Measurements from ENCODE around the gene KANSL3.
A peak's percentile ranks its signal among the peaks of the same experiment; 100 is the strongest.
"Not testable (repeated sequence)": the region's sequence is repeated elsewhere in the genome, so short reads cannot be mapped to it uniquely, and the experiment has no call there.

The KANSL3 gene

GRCh38 chr2:96556441-96557330 lies 81.4 kb downstream of the KANSL3 start:
- DNase-seq = peak; percentile 74

- no peak for DNase-seq
Measured at GRCh38 chr2:96555146-96555610, 82.9 kb downstream of the KANSL3 start.

DNA sequence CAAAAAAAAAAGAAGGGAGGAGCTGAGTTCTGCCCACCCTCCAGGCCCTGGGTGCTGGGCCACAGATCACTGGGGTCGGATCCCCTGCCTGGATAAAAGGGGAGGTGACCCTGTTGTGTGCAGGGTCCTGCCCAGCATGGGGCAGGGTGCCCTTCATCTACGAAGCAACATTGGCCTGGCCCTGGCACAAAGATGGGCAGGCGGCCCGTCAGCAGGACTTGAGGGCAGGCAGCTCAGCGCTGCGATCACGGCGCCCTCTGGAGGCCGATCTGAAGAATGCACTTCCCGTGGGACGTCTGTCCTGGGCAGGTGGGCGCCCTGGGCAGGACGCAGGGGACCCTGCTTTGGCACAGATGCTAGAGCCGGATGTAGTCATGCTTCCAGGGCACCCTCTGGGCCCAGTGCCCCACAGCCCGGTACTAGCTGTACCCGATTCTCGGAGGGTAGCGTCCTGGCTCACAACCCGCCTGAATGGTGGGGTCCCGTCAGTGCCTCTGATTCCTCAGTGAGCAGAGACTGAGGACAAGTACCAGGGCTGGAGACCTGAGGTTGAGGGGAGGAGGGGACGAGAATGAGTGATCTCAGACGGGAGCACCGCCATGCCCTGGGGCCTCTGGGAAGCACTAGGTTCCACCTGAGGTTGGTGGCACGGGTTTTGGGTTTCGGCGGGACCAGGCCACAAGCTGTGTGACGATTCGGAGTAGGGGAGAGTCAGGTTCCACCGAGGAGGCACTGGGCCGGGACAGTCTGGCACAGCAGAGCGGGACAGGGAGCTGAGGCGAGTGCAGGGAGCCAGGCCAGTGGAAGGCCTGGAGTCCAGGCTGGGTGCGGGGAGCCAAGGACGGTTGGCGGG lies 83.6 kb downstream of the KANSL3 start:
- peak; percentile 77 for DNase-seq

DNA sequence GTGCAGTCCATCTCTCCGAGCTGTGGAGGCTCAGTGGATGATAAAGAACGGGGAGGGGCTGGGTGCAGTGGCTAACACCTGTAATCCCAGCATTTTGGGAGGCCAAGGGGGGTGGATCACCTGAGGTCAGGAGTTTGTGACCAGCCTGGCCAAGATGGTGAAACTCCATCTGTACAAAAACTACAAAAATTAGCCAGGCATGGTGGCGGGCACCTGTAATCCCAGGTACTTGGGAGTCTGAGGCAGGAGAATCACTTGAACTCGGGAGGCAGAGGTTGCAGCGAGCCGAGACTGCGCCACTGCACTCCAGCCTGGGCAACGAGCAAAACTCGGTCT lies 84.2 kb downstream of the KANSL3 start:
- DNase-seq = not testable (repeated sequence)

- DNase-seq = no peak
Measured at GRCh38 chr2:96553176-96553956, 84.7 kb downstream of the KANSL3 start.

DNA sequence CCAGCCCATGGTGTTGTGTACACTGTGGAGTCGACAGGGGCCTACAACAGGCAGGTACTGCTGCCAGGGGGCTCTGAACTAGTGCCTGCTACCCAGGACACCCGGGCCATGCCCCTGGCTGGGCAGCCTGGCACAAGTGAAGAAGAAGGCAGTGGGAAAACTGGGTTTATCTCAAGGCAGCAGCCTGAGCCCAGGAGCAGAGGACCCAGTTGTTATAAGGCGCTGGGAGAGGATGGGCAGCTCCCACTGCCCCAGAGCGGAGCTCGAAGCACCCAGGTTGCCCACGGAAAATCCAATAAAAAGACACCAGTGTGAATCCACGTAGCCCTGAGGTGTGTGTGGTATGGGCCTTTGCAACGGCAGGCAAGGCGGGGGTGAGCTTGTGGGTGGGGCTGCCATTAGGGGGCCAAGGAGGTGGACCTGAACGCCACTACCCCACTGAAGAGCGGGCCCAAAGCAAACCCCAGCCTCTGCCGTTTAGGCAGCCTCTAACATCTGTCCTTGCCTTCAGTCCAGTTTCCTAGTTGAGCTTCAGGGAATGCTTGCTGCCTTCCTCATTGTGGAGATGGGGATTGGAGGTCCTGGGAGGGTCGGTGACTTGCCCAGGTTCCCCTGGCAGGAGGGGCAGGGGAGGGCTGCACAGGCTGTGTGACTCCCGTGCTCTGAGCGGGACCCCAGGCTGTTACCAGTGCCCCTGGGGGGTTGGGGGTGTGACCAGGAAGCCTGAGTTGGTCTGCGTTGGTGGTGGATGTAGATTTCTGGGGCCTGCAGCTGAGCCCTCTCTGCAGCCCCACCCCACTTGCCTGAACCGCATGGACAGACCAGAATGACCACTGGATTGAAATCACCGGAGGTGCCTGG lies 85.6 kb downstream of the KANSL3 start:
- no peak for DNase-seq

- DNase-seq = no peak
Measured at GRCh38 chr2:96551605-96552314, 86.4 kb downstream of the KANSL3 start.

DNA sequence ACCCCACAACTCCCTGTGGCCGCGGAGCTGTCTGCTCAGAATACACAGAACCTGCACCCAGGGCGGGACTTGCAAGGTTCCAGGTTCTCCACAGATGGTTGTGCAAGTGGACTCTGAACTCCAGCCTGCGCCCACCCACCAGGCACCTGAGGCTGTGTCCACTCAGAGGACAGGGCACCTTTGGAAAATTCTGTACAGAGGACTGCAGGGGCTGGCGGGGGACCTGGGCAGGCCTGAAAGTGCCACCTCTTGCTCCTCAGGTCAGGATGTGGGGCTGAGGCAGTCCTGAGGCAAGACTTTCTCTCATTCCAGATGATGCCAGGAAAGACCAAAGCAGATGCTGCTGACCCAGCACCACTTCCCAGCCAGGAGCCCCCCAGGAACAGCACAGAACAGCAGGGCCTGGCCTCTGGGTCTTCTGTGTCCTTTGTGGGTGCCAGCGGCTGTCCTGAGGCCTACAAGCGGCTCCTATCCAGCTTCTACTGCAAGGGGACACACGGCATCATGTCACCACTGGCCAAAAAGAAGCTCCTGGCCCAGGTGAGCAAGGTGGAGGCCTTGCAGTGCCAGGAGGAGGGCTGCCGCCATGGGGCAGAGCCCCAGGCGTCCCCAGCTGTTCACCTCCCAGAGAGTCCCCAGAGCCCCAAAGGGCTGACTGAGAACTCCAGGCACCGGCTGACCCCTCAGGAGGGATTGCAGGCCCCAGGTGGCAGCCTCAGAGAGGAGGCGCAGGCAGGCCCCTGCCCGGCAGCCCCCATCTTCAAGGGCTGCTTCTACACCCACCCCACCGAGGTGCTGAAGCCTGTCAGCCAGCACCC lies 87.1 kb downstream of the KANSL3 start:
- DNase-seq = no peak

- DNase-seq = no peak
Measured at GRCh38 chr2:96549967-96550786, 87.9 kb downstream of the KANSL3 start.

GRCh38 chr2:96549466-96549785 lies 88.7 kb downstream of the KANSL3 start:
- DNase-seq = no peak

DNA sequence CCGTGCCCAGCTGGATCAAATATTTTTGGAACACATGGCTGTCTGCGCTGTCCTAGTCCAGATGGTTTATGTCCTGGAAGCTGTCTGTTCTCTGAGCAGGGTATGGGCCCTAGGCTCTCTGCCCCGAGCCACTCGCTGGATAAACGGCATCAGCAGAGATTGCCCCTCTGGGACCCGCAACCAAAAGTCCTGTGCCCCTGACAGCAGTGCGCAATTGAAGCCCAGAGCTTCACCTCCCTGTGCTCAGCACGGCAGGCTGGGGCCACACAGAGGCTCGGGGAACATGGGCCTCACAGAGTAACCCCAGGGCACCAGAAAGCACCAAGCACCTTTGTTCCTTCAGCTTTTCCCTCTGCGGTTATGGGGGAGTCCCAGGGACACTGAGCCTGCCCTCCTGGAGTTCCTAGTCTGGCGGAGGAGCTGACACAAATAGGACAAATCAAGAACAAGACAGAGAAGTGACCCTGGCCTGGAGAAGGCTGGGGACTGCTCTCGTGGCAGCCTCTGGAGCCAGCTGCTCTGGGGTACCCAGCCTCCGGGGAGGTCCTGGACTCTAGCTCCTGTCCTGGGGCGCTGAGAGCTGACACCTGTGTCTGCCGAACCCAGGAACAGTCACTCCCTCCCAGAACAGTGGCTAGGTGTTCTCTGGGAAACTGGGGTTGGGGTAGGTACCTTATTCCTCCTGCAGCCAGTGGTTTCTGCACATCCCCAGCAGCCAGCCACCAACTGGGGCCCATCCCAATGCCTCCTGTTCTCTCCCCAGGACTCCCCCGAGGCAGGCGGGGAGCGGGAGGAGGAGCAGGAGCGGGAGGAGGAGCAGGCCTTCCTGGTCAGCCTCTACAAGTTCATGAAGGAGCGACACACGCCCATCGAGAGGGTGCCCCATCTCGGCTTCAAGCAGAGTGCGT lies 89.3 kb downstream of the KANSL3 start:
- no peak for DNase-seq

DNA sequence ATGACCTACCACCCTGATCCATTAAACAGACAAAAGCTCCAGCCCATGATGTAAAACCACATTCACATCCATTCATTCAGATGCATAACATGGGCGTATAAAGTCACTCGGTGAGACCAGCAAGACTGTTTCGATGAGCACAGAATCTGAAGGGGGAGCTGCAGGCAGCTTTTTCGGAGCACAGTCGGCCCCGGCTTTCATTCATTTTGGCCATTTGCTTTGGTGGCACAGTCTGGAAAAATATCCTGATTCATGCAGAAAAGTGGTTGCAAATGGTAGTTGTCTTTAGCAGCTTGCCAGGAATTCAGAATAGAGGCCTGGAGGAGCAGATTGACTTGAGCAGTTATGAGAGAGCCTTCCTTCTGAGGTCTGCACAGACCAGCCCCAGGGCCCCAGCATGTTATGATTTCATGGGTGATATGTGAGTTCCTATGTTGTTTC lies 90.4 kb downstream of the KANSL3 start:
- no peak for DNase-seq

GRCh38 chr2:96547203-96547641 lies 90.9 kb downstream of the KANSL3 start:
- no peak for DNase-seq

DNA sequence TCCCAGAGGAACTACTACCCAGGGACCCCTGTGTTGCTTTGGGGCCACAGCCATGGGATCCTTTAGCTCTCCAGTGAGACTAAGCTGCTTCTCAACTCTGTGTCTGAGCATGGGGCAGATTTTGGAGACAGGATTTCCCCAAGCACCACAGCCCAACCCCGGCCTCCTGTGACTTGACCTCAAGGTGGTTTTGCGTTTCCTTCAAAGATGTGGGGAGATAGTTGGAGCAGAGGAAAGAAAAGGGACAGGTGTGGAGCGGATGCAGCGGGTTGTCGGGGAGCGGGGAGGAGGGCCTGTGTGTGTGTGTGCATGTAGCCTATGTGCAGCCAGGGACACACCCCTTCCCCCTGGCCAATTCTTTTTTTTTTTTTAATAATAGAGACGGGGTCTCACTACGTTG lies 91.3 kb downstream of the KANSL3 start:
- DNase-seq = no peak

DNA sequence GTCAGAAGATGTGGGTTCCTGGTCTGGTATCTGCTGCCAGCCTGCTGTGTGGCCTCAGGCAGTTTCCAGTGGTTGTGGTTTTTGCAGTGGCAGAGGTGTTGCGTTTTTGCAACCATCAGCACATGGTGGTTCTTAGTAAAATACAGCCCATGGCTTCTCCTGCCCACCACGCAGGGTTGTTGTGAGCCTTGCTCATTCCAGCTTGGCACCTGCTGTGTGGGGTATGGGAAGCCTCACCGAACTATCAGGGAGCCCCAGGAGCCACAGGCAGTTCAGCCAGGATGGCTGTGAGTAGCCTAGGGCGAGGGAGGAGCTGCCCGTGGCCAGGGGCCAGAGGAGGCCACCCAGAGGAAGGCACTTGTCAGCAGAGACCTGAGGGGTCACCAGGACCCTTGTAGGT lies 91.8 kb downstream of the KANSL3 start:
- no peak for DNase-seq

Data from stimulated activated CD4-positive, alpha-beta T cell treated with anti-CD3 and anti-CD28 coated beads, Interleukin-15, amount 100 ng/mL, for 24 hours (primary cell).